Measurements from ENCODE around the gene MAGI1.

DNA sequence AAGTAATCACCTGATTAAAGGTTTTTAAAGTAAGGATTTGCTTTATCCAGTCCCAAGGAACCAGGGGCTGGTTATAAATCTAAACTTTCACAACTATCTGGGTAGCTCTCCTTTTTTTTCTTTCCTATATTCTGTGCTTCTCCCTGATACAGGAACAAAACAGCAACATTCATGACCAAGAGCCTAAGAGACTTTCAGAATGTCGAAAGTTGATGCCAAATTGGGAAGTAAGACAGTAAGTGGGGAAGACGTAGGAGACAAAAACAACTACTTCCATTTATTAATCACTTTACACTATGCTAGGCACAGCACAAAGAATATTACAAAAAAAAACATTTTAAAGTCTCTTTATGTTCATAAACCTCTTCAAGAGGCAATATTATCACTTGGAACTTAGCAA lies 211.6 kb downstream of the MAGI1 start:
- TF ChIP-seq OSR1 (CRISPR knock-in tag; IDR thresholded peaks at IDR 0.05): no peak
- no peak for TF ChIP-seq TCF4 (CRISPR knock-in tag; IDR thresholded peaks at IDR 0.05; ENCODE audit: borderline replicate concordance)
- TF ChIP-seq, protein P1, sequence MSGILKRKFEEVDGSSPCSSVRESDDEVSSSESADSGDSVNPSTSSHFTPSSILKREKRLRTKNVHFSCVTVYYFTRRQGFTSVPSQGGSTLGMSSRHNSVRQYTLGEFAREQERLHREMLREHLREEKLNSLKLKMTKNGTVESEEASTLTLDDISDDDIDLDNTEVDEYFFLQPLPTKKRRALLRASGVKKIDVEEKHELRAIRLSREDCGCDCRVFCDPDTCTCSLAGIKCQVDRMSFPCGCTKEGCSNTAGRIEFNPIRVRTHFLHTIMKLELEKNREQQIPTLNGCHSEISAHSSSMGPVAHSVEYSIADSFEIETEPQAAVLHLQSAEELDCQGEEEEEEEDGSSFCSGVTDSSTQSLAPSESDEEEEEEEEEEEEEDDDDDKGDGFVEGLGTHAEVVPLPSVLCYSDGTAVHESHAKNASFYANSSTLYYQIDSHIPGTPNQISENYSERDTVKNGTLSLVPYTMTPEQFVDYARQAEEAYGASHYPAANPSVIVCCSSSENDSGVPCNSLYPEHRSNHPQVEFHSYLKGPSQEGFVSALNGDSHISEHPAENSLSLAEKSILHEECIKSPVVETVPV (CRISPR knock-in tag; IDR thresholded peaks at IDR 0.05): no peak
- no peak for TF ChIP-seq ZNF565 (CRISPR knock-in tag; conservative IDR thresholded peaks at IDR 0.05; ENCODE audit: low read depth)
